Thyroid gland (tissue), 4 donors: Measurements from ENCODE around the gene CST5.

Source experiments
- POLR2A ChIP-seq, 2 donors: fragments of 450-650 bp; IDR thresholded peaks; one replicate each; pipeline ENCODE4 v1.6.1; 2017; ENCODE audit warnings: antibody characterized with exemption in 2 of 2, mild to moderate bottlenecking in 2 of 2, moderate library complexity in 1 of 2
- TF ChIP-seq, protein P1 (sequence below), 6 experiments: fragments of 200-600 bp in 3 of 6; fragments of 450-650 bp in 3 of 6; sonication (generic) in 3 of 6; IDR thresholded peaks; one replicate each; pipeline ENCODE4 v1.5.1; 2016 to 2019; ENCODE audit warnings: antibody characterized with exemption in 6 of 6, mild to moderate bottlenecking in 2 of 6, inconsistent platforms in 1 of 6, moderate library complexity in 1 of 6

DNA sequence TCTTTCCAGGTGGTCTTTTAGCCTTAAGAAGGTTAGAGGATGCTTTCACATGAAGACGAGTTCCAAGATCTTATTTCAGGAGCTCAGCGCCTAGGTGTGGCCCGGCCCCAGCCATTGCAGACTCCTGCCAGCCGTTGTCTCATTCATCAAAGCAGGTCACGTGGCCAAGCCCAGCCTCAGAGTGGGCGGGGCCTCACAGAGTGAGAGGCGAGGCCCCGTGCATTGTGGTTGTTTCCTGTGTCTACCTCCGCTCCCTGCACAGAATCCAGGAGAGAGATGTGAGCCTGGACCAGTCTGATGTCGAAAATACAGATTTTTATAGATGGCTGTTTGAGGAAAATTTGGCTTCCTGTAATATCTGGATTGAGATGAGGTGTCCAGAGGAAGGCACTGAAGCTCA, 49.2 kb upstream of the CST5 start:
- TF ChIP-seq, protein P1, sequence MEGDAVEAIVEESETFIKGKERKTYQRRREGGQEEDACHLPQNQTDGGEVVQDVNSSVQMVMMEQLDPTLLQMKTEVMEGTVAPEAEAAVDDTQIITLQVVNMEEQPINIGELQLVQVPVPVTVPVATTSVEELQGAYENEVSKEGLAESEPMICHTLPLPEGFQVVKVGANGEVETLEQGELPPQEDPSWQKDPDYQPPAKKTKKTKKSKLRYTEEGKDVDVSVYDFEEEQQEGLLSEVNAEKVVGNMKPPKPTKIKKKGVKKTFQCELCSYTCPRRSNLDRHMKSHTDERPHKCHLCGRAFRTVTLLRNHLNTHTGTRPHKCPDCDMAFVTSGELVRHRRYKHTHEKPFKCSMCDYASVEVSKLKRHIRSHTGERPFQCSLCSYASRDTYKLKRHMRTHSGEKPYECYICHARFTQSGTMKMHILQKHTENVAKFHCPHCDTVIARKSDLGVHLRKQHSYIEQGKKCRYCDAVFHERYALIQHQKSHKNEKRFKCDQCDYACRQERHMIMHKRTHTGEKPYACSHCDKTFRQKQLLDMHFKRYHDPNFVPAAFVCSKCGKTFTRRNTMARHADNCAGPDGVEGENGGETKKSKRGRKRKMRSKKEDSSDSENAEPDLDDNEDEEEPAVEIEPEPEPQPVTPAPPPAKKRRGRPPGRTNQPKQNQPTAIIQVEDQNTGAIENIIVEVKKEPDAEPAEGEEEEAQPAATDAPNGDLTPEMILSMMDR (IDR thresholded peaks at IDR 0.05), result no peak
- TF ChIP-seq POLR2A (IDR thresholded peaks at IDR 0.05), result no peak
